ENCODE measurements around the gene CCDC85B. TPM values are rescaled to one million over a fixed set of nuclear protein-coding genes. Genes with fewer than 3 reads are reported as not detected.

Gene CCDC85B
- total RNA-seq, 1 experiment from 2014 or later: 55.3 TPM

DNA sequence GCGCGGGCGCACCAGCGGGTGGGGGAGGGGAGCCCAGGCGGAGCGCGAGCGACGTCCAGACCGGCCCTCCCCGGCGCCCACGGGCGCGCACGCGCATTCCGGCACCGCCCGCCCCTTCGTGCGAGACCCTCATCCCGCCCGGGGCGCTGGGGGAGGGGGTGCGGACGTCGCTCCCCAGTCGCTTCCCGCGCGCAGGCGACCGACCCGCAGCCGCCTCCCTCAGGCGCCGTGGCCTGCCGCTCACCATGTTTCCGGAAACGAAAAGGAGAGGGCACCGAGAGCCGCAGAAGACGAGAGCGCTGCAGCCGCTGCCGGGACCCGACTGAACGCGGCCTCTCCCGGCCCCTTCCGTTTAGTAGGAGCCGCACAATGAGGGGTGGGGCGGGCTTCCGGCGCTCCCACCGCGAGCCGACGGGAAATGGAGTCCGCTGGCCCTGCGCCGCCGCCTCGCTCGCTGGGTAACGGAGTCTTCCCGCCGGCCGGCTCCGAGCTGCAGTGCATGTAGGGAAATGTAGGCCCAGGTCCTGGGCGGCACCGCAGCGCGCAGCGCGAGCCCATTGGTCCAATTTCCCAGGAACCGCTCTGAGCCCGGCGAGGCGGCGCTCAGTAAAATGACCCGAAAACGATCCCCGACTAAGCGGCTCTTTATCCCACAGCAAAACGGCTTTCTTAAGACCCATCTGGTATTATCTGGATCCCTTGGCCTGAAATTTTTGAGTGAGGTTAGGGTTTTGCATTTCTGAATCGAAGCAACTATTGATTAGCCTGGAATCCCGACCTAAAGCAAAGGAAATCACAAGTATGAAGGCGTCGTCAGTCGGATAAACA is 32.4 kb upstream of the CCDC85B start, which contains the start of gene CFL1 (continued):
- TF ChIP-seq, protein P1, sequence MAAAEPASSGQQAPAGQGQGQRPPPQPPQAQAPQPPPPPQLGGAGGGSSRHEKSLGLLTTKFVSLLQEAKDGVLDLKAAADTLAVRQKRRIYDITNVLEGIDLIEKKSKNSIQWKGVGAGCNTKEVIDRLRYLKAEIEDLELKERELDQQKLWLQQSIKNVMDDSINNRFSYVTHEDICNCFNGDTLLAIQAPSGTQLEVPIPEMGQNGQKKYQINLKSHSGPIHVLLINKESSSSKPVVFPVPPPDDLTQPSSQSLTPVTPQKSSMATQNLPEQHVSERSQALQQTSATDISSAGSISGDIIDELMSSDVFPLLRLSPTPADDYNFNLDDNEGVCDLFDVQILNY (CRISPR knock-in tag; IDR thresholded peaks at IDR 0.05): peak; percentile 94
- TF ChIP-seq, protein P2, sequence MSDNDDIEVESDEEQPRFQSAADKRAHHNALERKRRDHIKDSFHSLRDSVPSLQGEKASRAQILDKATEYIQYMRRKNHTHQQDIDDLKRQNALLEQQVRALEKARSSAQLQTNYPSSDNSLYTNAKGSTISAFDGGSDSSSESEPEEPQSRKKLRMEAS (CRISPR knock-in tag; IDR thresholded peaks at IDR 0.05): peak; percentile 59
- no peak for TF ChIP-seq ZBTB21 (CRISPR knock-in tag; IDR thresholded peaks at IDR 0.05; ENCODE audit: borderline replicate concordance)
- peak; percentile 26; the same call in 1 of the 2 replicates for TF ChIP-seq CREM (CRISPR knock-in tag; IDR thresholded peaks at IDR 0.05)
- peak; percentile 69 for TF ChIP-seq NFE2L1 (CRISPR knock-in tag; IDR thresholded peaks at IDR 0.05)
- TF ChIP-seq, protein P3, sequence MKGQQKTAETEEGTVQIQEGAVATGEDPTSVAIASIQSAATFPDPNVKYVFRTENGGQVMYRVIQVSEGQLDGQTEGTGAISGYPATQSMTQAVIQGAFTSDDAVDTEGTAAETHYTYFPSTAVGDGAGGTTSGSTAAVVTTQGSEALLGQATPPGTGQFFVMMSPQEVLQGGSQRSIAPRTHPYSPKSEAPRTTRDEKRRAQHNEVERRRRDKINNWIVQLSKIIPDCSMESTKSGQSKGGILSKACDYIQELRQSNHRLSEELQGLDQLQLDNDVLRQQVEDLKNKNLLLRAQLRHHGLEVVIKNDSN (CRISPR knock-in tag; IDR thresholded peaks at IDR 0.05): peak; percentile 48; the same call in 1 of the 2 replicates
- TF ChIP-seq, protein P4, sequence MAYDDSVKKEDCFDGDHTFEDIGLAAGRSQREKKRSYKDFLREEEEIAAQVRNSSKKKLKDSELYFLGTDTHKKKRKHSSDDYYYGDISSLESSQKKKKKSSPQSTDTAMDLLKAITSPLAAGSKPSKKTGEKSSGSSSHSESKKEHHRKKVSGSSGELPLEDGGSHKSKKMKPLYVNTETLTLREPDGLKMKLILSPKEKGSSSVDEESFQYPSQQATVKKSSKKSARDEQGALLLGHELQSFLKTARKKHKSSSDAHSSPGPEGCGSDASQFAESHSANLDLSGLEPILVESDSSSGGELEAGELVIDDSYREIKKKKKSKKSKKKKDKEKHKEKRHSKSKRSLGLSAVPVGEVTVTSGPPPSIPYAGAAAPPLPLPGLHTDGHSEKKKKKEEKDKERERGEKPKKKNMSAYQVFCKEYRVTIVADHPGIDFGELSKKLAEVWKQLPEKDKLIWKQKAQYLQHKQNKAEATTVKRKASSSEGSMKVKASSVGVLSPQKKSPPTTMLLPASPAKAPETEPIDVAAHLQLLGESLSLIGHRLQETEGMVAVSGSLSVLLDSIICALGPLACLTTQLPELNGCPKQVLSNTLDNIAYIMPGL (CRISPR knock-in tag; IDR thresholded peaks at IDR 0.05): no peak; the same call in 1 of the 2 replicates
- TF ChIP-seq, protein P5, sequence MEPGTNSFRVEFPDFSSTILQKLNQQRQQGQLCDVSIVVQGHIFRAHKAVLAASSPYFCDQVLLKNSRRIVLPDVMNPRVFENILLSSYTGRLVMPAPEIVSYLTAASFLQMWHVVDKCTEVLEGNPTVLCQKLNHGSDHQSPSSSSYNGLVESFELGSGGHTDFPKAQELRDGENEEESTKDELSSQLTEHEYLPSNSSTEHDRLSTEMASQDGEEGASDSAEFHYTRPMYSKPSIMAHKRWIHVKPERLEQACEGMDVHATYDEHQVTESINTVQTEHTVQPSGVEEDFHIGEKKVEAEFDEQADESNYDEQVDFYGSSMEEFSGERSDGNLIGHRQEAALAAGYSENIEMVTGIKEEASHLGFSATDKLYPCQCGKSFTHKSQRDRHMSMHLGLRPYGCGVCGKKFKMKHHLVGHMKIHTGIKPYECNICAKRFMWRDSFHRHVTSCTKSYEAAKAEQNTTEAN (CRISPR knock-in tag; IDR thresholded peaks at IDR 0.05): peak; percentile 61; the same call in 1 of the 2 replicates
- no peak for TF ChIP-seq GTF2I (CRISPR knock-in tag; conservative IDR thresholded peaks at IDR 0.05)
- no peak for TF ChIP-seq IRF2 (CRISPR knock-in tag; IDR thresholded peaks at IDR 0.05; ENCODE audit: borderline replicate concordance, low read depth)
- TF ChIP-seq NR2C2 (CRISPR knock-in tag; IDR thresholded peaks at IDR 0.05): no peak
- TF ChIP-seq FOXK1 (CRISPR knock-in tag; IDR thresholded peaks at IDR 0.05): peak; percentile 87
- TF ChIP-seq, protein P6, sequence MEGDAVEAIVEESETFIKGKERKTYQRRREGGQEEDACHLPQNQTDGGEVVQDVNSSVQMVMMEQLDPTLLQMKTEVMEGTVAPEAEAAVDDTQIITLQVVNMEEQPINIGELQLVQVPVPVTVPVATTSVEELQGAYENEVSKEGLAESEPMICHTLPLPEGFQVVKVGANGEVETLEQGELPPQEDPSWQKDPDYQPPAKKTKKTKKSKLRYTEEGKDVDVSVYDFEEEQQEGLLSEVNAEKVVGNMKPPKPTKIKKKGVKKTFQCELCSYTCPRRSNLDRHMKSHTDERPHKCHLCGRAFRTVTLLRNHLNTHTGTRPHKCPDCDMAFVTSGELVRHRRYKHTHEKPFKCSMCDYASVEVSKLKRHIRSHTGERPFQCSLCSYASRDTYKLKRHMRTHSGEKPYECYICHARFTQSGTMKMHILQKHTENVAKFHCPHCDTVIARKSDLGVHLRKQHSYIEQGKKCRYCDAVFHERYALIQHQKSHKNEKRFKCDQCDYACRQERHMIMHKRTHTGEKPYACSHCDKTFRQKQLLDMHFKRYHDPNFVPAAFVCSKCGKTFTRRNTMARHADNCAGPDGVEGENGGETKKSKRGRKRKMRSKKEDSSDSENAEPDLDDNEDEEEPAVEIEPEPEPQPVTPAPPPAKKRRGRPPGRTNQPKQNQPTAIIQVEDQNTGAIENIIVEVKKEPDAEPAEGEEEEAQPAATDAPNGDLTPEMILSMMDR (IDR thresholded peaks at IDR 0.05): no peak
- TF ChIP-seq SP1 (CRISPR knock-in tag; conservative IDR thresholded peaks at IDR 0.05): peak; percentile 93
- TF ChIP-seq PRRX2 (CRISPR knock-in tag; IDR thresholded peaks at IDR 0.05): no peak
- no peak for TF ChIP-seq EMX1 (CRISPR knock-in tag; IDR thresholded peaks at IDR 0.05)
- TF ChIP-seq, protein P7, sequence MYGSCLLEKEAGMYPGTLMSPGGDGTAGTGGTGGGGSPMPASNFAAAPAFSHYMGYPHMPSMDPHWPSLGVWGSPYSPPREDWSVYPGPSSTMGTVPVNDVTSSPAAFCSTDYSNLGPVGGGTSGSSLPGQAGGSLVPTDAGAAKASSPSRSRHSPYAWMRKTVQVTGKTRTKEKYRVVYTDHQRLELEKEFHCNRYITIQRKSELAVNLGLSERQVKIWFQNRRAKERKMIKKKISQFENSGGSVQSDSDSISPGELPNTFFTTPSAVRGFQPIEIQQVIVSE (CRISPR knock-in tag; IDR thresholded peaks at IDR 0.05; ENCODE audit: borderline replicate concordance): no peak
- TF ChIP-seq SOX15 (CRISPR knock-in tag; IDR thresholded peaks at IDR 0.05): no peak
- TF ChIP-seq GABPB1 (CRISPR knock-in tag; IDR thresholded peaks at IDR 0.05): peak; percentile 86
- TF ChIP-seq, protein P8, sequence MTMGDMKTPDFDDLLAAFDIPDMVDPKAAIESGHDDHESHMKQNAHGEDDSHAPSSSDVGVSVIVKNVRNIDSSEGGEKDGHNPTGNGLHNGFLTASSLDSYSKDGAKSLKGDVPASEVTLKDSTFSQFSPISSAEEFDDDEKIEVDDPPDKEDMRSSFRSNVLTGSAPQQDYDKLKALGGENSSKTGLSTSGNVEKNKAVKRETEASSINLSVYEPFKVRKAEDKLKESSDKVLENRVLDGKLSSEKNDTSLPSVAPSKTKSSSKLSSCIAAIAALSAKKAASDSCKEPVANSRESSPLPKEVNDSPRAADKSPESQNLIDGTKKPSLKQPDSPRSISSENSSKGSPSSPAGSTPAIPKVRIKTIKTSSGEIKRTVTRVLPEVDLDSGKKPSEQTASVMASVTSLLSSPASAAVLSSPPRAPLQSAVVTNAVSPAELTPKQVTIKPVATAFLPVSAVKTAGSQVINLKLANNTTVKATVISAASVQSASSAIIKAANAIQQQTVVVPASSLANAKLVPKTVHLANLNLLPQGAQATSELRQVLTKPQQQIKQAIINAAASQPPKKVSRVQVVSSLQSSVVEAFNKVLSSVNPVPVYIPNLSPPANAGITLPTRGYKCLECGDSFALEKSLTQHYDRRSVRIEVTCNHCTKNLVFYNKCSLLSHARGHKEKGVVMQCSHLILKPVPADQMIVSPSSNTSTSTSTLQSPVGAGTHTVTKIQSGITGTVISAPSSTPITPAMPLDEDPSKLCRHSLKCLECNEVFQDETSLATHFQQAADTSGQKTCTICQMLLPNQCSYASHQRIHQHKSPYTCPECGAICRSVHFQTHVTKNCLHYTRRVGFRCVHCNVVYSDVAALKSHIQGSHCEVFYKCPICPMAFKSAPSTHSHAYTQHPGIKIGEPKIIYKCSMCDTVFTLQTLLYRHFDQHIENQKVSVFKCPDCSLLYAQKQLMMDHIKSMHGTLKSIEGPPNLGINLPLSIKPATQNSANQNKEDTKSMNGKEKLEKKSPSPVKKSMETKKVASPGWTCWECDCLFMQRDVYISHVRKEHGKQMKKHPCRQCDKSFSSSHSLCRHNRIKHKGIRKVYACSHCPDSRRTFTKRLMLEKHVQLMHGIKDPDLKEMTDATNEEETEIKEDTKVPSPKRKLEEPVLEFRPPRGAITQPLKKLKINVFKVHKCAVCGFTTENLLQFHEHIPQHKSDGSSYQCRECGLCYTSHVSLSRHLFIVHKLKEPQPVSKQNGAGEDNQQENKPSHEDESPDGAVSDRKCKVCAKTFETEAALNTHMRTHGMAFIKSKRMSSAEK (CRISPR knock-in tag; IDR thresholded peaks at IDR 0.05; ENCODE audit: borderline replicate concordance): no peak
- TF ChIP-seq, protein P9, sequence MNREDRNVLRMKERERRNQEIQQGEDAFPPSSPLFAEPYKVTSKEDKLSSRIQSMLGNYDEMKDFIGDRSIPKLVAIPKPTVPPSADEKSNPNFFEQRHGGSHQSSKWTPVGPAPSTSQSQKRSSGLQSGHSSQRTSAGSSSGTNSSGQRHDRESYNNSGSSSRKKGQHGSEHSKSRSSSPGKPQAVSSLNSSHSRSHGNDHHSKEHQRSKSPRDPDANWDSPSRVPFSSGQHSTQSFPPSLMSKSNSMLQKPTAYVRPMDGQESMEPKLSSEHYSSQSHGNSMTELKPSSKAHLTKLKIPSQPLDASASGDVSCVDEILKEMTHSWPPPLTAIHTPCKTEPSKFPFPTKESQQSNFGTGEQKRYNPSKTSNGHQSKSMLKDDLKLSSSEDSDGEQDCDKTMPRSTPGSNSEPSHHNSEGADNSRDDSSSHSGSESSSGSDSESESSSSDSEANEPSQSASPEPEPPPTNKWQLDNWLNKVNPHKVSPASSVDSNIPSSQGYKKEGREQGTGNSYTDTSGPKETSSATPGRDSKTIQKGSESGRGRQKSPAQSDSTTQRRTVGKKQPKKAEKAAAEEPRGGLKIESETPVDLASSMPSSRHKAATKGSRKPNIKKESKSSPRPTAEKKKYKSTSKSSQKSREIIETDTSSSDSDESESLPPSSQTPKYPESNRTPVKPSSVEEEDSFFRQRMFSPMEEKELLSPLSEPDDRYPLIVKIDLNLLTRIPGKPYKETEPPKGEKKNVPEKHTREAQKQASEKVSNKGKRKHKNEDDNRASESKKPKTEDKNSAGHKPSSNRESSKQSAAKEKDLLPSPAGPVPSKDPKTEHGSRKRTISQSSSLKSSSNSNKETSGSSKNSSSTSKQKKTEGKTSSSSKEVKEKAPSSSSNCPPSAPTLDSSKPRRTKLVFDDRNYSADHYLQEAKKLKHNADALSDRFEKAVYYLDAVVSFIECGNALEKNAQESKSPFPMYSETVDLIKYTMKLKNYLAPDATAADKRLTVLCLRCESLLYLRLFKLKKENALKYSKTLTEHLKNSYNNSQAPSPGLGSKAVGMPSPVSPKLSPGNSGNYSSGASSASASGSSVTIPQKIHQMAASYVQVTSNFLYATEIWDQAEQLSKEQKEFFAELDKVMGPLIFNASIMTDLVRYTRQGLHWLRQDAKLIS (CRISPR knock-in tag; IDR thresholded peaks at IDR 0.05; ENCODE audit: borderline replicate concordance): no peak
